Measurements from ENCODE around the gene CNTN3. TPM values are rescaled to one million over a fixed set of nuclear protein-coding genes. Genes with fewer than 3 reads are reported as not detected.

Gene CNTN3
- total RNA-seq: 0.44 TPM in 1 of 2 replicates, not detected in the other

GRCh38 chr3:74614107-74614967 is at the start of gene CNTN3:
Gene CNTN3 (minus strand): TSS chr3:74614659. CDS start chr3:74521112, 93,547 bp downstream.

Data from bladder microvascular endothelial cell (primary cell).